Sciatic nerve (tissue), 2 donors: Measurements from ENCODE around the gene TNRC6B. TPM values are rescaled to one million over a fixed set of nuclear protein-coding genes. Genes with fewer than 3 reads are reported as not detected.
"Not testable (repeated sequence)": the region's sequence is repeated elsewhere in the genome, so short reads cannot be mapped to it uniquely, and the experiment has no call there.

Source experiments
- ATAC-seq: fragments of 200-7000 bp; cut with Tn5 transposase; one replicate; pipeline ENCODE4 v1.9.1; 2020; ENCODE audit warnings: mild to moderate bottlenecking, moderate library complexity
- DNase-seq: peaks from one replicate; pipeline ENCODE4 v3.0.0-alpha.2; 2020; ENCODE audit warnings: low spot score
- intact Hi-C: fragments of 100-400 bp; cut with DNase I; formaldehyde crosslinking; loops from one replicate; pipeline ENCODE4 v1.14.2; 2022
- total RNA-seq: library from RNA; stranded (reverse); fragmentation: NEBNext Ultra II Directional; extraction: Animal tissue kit (Norgen Biotek cat#: 25700); gene quantifications from one replicate; pipeline ENCODE4 v1.2.1, GENCODE V29; 2021
- donor health status: DM: no; HTN: no; CAD: no.
- donor health status: DM: no; HTN: no; CAD: no.

Gene TNRC6B
- total RNA-seq, 1 donor from 2014 or later, result 86.0 TPM

GRCh38 chr22:40309631-40310030 is 131.9 kb downstream of the TNRC6B start:
- intact Hi-C loops, result no loop called here

DNA sequence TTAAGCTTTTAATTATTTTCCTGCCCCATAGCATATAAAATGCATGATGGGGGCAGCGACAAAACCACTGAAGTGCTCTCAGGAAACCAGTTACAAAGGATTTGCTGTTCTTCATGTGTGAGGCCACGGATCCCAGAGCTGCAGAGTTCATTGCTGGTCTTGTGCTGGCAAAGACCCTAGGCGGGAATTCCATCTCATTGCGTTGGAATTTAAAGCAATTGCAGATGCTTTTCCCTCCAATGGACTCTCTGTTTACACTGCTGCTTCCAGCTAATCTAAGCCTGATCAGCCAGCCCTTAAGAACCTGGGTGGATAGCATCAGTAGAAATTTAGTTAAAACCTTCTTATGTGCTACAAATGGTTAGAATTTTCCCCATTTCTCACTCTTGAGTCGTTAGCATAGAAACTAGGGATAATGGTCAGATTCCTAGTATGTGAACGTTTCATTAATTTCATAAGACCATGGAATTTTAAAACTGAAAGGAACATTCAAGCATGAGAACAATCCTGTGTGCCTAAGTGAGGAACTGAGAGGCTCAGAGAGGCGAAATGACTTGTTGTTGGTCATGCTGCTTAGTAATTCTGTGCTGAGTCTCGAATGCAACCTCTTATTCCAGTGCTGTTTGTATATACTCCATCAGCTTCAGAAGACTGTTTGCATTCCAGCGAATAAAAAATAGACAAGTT is 132.5 kb downstream of the TNRC6B start:
- DNase-seq (peak; percentile 70), ATAC-seq (peak; percentile 95)
- intact Hi-C loops, result no loop called here

More at GRCh38 chr22:40309631-40310030, 131.9 kb downstream of the TNRC6B start:
- ATAC-seq (peak; percentile 14), DNase-seq (no peak)

GRCh38 chr22:40310768-40311120 is 133.0 kb downstream of the TNRC6B start:
- ATAC-seq (peak; percentile 22), DNase-seq (no peak)
- intact Hi-C loops, result no loop called here

DNA sequence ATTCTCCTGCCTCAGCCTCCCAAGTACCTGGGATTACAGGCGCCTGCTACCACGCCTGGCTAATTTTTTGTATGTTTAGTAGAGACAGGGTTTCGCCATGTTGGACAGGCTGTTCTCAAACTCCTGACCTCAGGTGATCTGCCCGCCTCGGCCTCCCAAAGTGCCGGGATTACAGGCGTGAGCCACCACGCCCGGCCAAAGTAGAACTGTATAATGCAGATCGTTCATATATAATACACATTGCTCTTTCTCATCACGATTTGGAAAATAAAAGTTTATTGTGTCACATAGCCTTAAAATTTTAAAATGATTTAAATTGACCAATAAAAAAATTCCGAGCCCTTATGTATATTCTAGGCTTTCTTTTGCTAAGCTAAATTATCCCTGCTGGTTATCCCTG is 133.9 kb downstream of the TNRC6B start:
- DNase-seq, intact Hi-C loops, ATAC-seq: not testable (repeated sequence)

DNA sequence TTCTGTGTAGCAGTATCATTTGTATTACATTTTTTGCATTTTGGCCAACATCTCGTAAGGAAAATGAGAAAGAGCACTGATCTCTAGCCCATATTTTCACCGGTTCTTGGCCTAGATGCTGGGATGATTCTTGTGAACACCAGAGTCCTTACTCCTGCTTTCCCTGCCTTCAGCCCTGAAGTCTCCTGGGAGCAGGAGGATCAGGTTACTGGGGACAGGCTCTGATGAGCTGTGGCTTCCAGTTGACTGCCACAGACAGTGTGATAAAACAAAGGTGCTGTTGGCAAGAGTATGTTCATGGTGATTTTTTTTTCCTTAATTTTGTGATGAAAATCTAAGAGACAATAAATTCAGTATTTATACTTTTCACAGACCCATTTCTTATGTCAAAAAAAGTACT is 134.3 kb downstream of the TNRC6B start:
- intact Hi-C loops, result no loop called here
- DNase-seq (no peak), ATAC-seq (no peak)

DNA sequence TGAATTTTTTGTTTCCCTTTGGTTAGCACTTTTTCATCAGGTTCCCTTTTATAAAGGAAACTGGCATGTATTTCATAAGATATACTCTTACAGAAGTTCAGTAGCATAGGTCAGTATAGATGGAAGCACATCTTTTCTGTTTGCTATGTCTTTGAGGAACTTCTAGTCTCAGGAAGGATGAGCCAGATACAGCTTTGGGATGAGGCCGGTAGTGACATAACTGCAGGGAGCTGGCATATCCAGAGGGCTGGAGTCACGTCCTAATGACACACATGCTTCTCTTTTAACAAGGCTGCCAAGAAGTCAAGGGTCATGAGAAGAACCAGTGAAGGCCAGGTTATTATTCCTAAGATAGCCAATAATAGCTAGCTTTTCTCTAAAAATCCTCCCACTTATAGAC is 135.3 kb downstream of the TNRC6B start:
- intact Hi-C loops, result no loop called here
- ATAC-seq (no peak), DNase-seq (no peak)

GRCh38 chr22:40314041-40314440 is 136.3 kb downstream of the TNRC6B start:
- no peak for ATAC-seq
- no peak for DNase-seq
- intact Hi-C loops, result no loop called here

DNA sequence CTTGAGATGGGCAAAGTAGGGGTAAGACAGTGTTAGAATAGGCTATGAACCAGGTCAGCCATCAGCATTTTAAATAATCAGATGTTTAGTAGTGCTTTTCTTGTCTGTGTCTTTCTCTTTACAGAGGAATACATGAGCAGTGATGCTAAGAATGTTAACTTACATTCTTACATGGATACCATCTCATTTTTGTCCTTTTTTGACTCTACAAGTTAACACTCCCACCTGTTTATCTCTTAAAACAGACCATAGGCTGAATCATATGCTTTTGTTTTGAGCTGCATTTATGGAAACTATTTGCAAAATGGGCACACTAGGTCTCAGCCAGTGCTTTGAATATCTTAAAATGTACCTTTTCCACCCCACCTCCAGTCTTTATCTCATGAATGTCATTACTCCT is 143.0 kb downstream of the TNRC6B start:
- no peak for DNase-seq
- no peak for ATAC-seq
- intact Hi-C loops, result no loop called here

DNA sequence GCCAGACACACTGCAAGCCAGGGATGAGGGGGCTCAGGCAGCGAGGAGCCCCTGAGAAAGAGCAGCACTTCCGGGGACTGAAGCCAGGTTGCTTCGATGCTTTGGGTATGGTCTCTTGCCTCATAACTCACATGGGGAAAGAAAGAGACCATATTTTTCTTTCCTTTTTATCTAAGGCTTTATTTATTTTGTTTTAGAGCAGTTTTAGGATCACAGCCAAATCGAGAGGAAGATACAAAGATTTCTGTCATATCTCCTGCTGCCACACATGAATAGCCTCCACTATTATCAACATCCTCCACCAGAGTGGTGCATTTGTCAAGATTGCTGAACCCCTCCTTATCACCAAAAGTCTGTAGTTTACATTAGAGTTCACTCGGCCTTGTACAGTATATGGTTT is 144.3 kb downstream of the TNRC6B start:
- DNase-seq (no peak), ATAC-seq (peak; percentile 61)
- intact Hi-C loops, result no loop called here

GRCh38 chr22:40322818-40323447 is 145.2 kb downstream of the TNRC6B start:
- peak; percentile 7 for ATAC-seq
- DNase-seq, result no peak
- intact Hi-C loops, result no loop called here

GRCh38 chr22:40323681-40324171 is 146.0 kb downstream of the TNRC6B start:
- DNase-seq (no peak), ATAC-seq (peak; percentile 74)
- intact Hi-C loops, result no loop called here

GRCh38 chr22:40324468-40325305 is 147.0 kb downstream of the TNRC6B start:
- no peak for ATAC-seq
- intact Hi-C loops, result no loop called here
- DNase-seq, result no peak

- DNase-seq, result no peak
- intact Hi-C loops, result no loop called here
These were observed 147.6 kb downstream of the TNRC6B start for GRCh38 chr22:40325315-40325714.

GRCh38 chr22:40326905-40327735 is 149.4 kb downstream of the TNRC6B start:
- DNase-seq (no peak), ATAC-seq (no peak)
- intact Hi-C loops, result no loop called here

More at GRCh38 chr22:40325315-40325714, 147.6 kb downstream of the TNRC6B start:
- ATAC-seq, result no peak

- ATAC-seq (no peak), DNase-seq (no peak)
- intact Hi-C loops, result no loop called here
These were observed 151.1 kb downstream of the TNRC6B start for GRCh38 chr22:40328546-40329456.

GRCh38 chr22:40329466-40329865 is 151.7 kb downstream of the TNRC6B start:
- no peak for DNase-seq
- ATAC-seq, result no peak
- intact Hi-C loops, result no loop called here

DNA sequence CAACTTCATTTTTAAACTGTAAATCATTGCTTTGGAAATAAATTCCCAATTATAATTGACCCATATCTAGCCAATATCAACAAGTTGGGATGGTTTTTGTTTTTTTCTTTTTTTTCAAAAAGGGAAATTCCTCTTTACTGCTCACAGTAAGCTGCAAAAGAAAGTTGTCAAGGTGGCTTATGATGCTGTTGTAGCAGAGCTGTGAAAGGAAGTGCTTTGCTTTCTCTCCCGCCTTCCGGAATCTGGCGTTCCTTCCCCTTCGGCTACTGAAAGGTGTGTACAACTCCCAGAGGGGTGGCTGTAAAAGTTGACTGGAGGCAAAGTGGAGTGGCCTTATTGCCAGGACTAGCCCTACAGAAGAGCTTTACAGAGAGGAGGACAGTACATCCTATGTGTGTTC is 152.4 kb downstream of the TNRC6B start:
- intact Hi-C loops, result no loop called here
- ATAC-seq (peak; percentile 25), DNase-seq (no peak)

DNA sequence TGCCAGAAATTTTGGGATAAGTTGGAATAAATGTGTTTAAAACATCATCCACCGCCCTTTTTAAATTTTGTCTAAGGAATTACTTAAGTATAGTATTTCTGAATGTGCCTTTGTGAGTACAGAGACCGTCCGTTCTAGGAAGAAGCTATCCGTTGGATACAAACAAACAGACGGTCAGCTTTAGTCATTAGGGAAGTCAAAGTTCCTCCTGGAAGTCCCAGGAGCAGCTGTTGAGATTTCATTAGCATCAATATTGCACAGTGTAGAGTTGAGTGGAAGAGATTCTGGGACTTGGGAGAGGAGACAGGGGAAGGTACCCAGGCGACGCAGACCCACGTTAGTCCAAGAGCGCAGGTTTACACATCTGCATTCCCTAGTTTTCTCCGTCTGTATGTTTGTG is 152.9 kb downstream of the TNRC6B start:
- intact Hi-C loops, result no loop called here
- ATAC-seq (peak; percentile 89), DNase-seq (no peak)
